Muscle of back (tissue), 11 donors: ENCODE data around the gene SUSD6. TPM values are rescaled to one million over a fixed set of nuclear protein-coding genes. Genes with fewer than 3 reads are reported as not detected.

Experiments used
- DNase-seq, 3 donors: peaks; one replicate each; pipeline versions ENCODE4 v3.0.0 to v3.0.0-alpha.2; 2013
- polyA plus RNA-seq, 10 donors: library from polyadenylated mRNA; unstranded; fragments of 120-200 nt; gene quantifications; one replicate each; pipeline ENCODE4 v1.2.1, GENCODE V29; 2013; ENCODE audit not compliant: insufficient read length in 10 of 10

SUSD6 gene
- polyA plus RNA-seq, 10 donors = 15.2 to 20.8 (median 18.3) TPM

- no peak for DNase-seq
These were observed 60.1 kb downstream of the SUSD6 start for GRCh38 chr14:69671365-69672030.

- DNase-seq = no peak
These were observed 61.0 kb downstream of the SUSD6 start for GRCh38 chr14:69672356-69672755.

- DNase-seq = no peak
These were observed 61.7 kb downstream of the SUSD6 start for GRCh38 chr14:69673104-69673503.

- peak in 1 of 3 donors; percentile 70 for DNase-seq
These were observed 62.3 kb downstream of the SUSD6 start for GRCh38 chr14:69673578-69674305.

DNA sequence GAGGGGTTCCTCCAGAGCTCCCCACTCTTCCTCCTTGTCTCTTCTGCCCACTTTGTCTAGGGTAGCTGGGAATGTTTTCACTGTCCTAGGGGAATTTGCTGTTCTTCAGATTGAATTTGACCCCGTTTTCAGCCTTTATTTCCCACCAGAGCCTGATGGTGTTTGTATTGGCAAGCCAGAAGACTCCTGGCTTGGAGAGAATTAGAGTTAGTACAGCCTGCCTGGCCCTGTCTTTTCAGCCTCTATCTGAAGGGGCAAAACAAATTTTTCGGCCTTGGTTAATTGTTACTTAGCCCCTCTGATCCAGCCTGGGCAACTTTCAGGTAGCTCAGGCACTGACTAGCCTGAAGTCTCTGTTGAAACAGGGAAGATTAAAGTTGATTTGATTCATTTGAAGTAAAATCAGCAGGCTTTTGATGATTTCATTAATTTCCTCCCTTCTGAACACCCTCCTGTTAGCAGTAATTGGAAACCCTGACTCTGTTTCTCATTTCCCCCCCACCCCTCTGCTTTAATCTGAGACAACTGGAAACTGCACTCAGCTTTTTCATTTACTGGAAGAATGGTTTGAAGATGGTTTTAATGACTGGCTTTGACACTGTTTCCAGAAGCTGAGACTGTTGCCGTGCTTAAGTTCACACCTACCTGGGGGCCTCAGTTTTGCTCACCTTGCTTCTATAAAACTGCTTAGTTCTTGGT lies 63.3 kb downstream of the SUSD6 start:
- DNase-seq = peak in 1 of 3 donors; percentile 45

- no peak for DNase-seq
These were observed 63.8 kb downstream of the SUSD6 start for GRCh38 chr14:69675245-69675583.

DNA sequence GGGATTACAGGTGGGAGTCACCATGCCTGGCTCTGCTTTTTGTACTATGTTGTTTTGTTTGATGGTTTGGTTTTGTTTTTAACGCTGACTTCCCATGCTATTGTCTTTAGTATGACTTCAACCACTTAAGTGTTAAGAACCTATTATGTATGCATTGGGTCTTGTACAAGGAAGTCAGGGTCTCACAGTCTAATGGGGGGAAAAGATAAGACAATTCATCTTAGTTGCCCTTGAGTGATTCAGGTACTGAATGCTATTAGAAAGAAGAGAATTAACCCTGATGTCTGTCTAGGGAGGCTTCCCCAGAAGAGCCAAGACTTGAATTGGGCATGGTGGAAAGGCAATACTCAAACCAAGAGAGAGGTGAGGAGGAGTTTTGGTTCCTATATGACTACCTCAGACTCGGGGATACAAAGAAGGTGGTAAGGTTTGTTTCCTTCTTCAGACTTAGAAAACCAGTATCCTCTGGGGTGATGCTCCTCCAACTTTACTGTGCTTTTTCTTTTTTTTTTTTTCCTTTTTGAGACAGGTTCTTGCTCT lies 64.6 kb downstream of the SUSD6 start:
- no peak for DNase-seq

- DNase-seq = no peak
These were observed 65.3 kb downstream of the SUSD6 start for GRCh38 chr14:69676723-69677122.

- no peak for DNase-seq
These were observed 68.9 kb downstream of the SUSD6 start for GRCh38 chr14:69680297-69680696.

GRCh38 chr14:69682136-69682535 lies 70.7 kb downstream of the SUSD6 start:
- DNase-seq = no peak

- no peak for DNase-seq
These were observed 71.3 kb downstream of the SUSD6 start for GRCh38 chr14:69682621-69683263.

DNA sequence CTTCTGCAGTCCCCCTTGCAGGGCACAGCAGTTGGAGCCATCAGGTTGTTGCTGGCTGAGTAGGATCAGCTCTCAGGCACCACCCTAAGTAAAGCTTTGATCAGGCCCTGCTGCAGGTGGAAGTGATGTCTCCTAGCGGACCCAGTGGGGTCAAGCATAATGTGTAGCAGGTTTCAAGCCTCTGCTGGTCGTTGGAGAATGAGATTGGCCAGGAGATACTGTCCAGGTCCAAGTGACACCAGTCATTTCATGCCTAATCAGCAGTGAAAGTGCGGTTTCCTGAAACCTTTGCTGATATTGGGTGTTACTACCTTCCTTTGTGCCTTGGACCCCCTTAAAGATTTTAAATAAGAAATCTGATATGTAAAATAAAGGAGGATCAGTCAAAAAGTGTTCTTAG lies 72.6 kb downstream of the SUSD6 start:
- no peak for DNase-seq

GRCh38 chr14:69684461-69685217 lies 73.2 kb downstream of the SUSD6 start:
- DNase-seq = no peak

DNA sequence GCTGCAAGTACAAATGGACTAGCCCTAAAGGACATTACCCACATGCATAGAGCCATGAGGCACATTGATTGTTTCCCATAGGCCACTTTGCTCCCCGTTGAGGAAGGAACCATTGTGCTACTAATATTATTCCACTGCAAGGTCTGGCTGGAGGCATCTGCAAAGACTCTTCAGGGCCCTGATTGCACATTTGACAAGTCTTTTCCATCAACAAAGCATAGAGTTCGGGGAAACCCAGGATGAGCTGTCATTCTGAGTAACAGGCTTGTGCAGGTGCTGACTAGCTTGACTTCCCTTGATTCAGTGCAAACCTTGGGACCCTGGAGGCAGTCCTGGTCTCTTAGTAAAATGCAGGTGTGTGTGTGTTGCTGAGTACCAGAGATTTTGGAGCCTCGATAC lies 73.8 kb downstream of the SUSD6 start:
- no peak for DNase-seq

GRCh38 chr14:69685716-69686115 lies 74.3 kb downstream of the SUSD6 start:
- DNase-seq = peak; percentile 57 to 82 (median 62)

- DNase-seq = no peak
These were observed 76.4 kb downstream of the SUSD6 start for GRCh38 chr14:69687606-69688298.

GRCh38 chr14:69688299-69688649 lies 76.9 kb downstream of the SUSD6 start:
- no peak for DNase-seq

DNA sequence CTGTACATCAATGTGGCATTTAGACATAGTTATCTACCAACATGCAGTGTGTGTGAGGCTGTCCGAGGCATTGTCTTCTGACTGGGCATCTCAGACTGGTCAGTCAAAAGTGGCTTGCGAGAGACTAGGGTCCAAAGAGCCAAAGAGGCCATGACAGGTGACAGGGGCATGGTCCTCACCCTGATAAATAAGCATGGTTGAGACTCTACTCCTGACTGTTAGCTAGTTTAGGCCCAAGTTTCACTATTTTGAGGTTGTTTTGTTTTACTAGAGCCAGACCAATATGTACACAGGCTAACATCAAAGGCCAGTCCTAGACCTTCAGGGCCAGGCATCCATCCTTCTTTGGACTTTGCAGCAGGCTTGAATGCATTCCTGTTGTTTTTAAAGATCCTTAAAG lies 78.6 kb downstream of the SUSD6 start:
- no peak for DNase-seq

DNA sequence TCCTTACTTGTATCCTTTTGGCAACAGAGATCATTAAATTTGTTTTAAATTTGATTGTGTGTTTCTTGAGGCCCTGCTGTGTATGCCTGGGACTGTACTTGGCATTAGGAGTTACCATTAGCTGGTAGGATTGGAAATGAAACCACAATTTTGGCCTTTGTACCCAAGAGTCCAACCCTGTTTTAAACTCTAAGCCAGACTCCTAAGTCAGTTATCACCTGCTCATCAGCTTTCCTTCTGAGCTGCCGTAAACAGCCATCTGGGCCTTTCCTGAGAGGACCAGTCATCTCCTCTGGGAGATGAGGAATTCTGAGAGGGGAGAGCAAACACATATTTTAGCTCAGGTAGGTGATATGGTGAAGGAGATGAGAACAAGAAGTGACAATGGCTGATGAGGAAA lies 81.2 kb downstream of the SUSD6 start:
- no peak for DNase-seq

DNA sequence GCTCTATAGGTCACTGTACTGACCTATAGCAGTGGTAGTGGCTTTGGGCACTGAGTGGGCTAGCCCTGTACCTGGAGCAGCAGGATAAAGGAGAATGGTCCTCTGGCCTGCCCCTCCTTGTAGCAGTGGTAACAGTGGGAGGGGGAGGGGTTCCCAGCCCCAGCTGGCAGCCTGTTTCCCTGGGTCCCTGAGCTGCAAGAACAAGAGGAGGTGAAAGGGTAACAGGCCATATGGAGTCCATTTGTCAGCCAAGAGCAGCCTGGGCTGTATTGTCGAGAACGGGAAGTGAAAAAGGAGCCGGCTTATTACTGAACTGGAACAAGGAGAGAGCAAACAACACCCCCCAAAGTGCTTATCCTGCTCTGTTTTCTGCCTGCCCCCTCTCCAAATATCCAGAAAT lies 81.7 kb downstream of the SUSD6 start:
- DNase-seq = peak in 2 of 3 donors; percentile 64 to 80
